VCaP (cell line): Measurements from ENCODE around the gene CAPN7.
"Not testable (repeated sequence)": the region's sequence is repeated elsewhere in the genome, so short reads cannot be mapped to it uniquely, and the experiment has no call there.

Experiments used
- H3K27ac ChIP-seq: fragments of 450-650 bp; 2 replicates; pipeline ENCODE4 v1.5.1; 2017
- TF ChIP-seq, protein P1 (sequence below): fragments of 450-650 bp; conservative IDR thresholded peaks from 2 replicates; pipeline ENCODE4 v1.5.1; 2017; ENCODE audit warnings: mild to moderate bottlenecking, moderate library complexity

CAPN7 gene

DNA sequence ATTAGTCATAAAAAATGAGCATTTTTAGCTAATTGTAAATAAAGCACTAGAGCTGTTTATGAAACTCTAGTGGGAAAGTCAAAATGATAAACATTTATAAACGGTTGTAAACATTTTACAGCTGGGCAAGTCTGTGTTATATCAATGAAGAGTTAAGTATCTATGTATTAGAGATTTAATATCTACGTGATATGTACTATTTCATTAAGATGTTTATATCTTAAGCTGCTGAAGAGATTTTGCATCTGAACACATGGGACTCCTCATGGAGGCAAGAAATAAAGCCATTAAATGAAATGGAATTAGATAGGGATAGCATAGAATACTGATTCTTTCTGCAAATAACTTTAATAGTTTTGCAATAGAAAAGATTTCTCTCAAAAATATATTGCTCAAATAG is 23.0 kb upstream of the CAPN7 start:
- H3K27ac ChIP-seq, result no peak overlapping the region
- TF ChIP-seq, protein P1, sequence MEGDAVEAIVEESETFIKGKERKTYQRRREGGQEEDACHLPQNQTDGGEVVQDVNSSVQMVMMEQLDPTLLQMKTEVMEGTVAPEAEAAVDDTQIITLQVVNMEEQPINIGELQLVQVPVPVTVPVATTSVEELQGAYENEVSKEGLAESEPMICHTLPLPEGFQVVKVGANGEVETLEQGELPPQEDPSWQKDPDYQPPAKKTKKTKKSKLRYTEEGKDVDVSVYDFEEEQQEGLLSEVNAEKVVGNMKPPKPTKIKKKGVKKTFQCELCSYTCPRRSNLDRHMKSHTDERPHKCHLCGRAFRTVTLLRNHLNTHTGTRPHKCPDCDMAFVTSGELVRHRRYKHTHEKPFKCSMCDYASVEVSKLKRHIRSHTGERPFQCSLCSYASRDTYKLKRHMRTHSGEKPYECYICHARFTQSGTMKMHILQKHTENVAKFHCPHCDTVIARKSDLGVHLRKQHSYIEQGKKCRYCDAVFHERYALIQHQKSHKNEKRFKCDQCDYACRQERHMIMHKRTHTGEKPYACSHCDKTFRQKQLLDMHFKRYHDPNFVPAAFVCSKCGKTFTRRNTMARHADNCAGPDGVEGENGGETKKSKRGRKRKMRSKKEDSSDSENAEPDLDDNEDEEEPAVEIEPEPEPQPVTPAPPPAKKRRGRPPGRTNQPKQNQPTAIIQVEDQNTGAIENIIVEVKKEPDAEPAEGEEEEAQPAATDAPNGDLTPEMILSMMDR, result no peak

DNA sequence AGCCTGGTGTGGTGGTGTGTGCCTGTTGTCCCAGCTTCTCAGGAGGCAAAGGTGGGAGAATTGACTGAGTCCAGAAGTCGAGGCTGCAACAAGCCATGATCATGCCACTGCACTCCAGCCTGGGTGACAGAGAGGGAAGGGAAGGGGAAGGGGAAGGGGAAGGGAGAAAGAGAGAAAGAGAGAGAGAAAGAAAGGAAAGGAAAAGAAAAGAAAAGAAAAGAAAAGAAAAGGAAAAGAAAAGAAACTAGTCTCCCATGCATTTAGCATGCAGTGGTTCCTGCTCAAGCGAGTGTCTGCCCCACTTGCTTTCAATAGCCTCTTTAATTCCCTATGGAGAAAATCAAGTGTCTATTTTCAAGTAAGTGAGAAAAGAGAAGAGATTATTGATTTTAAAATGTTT is 20.6 kb upstream of the CAPN7 start:
- H3K27ac ChIP-seq, result no peak overlapping the region
- TF ChIP-seq, protein P1, result no peak

GRCh38 chr3:15186101-15186476 is 20.0 kb upstream of the CAPN7 start:
- TF ChIP-seq, protein P1, result no peak
- no peak overlapping the region for H3K27ac ChIP-seq

DNA sequence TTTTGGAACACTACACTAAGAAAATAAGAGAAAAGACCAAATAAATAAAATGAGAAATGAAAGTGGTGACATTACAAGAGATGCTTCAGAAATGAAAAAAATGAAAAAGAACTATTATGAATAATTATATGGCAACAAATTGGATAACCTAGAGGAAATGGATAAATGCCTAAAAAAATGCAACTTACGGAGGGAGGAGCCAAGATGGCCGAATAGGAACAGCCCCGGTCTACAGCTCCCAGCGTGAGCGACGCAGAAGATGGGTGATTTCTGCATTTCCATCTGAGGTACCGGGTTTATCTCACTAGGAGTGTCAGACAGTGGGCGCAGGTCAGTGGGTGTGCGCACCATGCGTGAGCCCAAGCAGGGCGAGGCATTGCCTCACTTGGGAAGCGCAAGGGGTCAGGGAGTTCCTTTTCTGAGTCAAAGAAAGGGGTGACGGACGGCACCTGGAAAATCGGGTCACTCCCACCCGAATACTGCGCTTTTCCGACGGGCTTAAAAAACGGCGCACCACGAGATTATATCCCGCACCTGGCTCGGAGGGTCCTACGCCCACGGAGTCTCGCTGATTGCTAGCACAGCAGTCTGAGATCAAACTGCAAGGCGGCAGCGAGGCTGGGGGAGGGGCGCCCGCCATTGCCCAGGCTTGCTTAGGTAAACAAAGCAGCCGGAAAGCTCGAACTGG is 19.4 kb upstream of the CAPN7 start:
- not testable (repeated sequence) for H3K27ac ChIP-seq

GRCh38 chr3:15197340-15198029 is 8.6 kb upstream of the CAPN7 start:
- H3K27ac ChIP-seq, result no peak overlapping the region
- TF ChIP-seq, protein P1, result no peak

GRCh38 chr3:15198686-15199085 is 7.4 kb upstream of the CAPN7 start:
- no peak overlapping the region for H3K27ac ChIP-seq
- TF ChIP-seq, protein P1, result no peak

- H3K27ac ChIP-seq, result no peak overlapping the region
- TF ChIP-seq, protein P1, result no peak
Measured at GRCh38 chr3:15199493-15200105, 6.4 kb upstream of the CAPN7 start.

- no peak overlapping the region for H3K27ac ChIP-seq
- TF ChIP-seq, protein P1, result no peak
Measured at GRCh38 chr3:15204005-15204404, 2.0 kb upstream of the CAPN7 start.
